Upper lobe of left lung (tissue), 4 donors: ENCODE results near the gene LRRC74B.

ENCODE experiments used
- POLR2A ChIP-seq, 4 donors: fragments of 450-650 bp; IDR thresholded peaks; one replicate each; pipeline ENCODE4 v1.5.1; 2016 to 2017; ENCODE audit warnings: antibody characterized with exemption in 4 of 4, mild to moderate bottlenecking in 2 of 4
- TF ChIP-seq, protein P1 (sequence below), 6 experiments: fragments of 450-650 bp in 4 of 6; fragments of 200-600 bp in 2 of 6; sonication (generic) in 2 of 6; IDR thresholded peaks; one replicate each; pipeline ENCODE4 v1.5.1; 2016 to 2019; ENCODE audit warnings: antibody characterized with exemption in 6 of 6

DNA sequence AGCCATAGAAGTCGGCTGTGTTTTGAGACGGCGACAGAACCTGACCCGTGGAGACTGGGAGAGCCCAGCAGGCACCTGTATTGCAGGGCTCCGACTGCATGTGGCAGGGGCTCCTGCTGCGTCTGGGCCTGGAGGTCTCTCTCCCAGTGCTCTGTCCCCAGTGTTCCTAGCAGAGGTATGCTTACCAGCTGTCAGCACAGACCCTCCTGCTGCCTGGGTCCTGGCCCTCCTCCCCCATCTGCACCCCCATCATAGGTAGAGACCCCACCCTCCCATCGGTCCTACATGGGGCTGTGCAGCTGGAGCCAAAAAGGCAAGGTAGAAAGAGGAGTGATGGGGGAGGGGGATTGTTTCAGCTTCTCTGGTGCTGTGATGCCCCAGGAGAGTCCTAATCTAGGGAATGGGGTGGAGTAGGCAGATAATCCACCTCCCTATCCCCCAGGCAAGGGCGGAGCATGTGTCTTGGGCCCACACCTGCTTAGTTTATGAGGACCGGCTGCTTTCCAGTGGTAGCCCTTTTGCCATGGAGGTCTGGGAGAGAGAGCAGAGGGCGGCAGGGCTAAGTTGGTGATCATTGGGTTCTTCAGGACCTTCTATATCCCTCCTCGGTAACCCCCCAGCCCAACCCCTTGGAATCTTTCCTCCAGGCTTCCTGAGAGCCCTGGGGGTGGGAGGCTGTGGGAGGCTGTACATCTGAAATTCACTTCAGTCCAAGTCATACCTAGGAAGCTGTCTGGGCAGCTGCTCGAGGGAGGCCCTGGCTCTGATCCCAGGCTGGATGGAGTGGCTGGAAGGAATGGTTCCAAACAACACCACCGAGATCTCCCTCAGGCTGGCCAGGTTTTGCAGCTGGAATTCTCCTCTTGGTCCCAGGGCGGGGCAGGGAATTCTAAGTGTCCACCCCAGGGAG lies 18.7 kb upstream of the LRRC74B start:
- TF ChIP-seq POLR2A (IDR thresholded peaks at IDR 0.05), result no peak
- TF ChIP-seq, protein P1, sequence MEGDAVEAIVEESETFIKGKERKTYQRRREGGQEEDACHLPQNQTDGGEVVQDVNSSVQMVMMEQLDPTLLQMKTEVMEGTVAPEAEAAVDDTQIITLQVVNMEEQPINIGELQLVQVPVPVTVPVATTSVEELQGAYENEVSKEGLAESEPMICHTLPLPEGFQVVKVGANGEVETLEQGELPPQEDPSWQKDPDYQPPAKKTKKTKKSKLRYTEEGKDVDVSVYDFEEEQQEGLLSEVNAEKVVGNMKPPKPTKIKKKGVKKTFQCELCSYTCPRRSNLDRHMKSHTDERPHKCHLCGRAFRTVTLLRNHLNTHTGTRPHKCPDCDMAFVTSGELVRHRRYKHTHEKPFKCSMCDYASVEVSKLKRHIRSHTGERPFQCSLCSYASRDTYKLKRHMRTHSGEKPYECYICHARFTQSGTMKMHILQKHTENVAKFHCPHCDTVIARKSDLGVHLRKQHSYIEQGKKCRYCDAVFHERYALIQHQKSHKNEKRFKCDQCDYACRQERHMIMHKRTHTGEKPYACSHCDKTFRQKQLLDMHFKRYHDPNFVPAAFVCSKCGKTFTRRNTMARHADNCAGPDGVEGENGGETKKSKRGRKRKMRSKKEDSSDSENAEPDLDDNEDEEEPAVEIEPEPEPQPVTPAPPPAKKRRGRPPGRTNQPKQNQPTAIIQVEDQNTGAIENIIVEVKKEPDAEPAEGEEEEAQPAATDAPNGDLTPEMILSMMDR (IDR thresholded peaks at IDR 0.05), result no peak
